NK-92 (cell line): ENCODE data around the gene KRTAP1-1.
"Not testable (repeated sequence)": the region's sequence is repeated elsewhere in the genome, so short reads cannot be mapped to it uniquely, and the experiment has no call there.

Experiments
- DNase-seq: peaks from one replicate; lab custom pipeline; 2025; ENCODE audit not compliant: unreplicated experiment; lab: John Stamatoyannopoulos, UW

Gene KRTAP1-1

GRCh38 chr17:41040783-41041571 is at the start of gene KRTAP1-1:
KRTAP1-1 (minus strand) TSS chr17:41041450; CDS start chr17:41041397, 53 bp downstream.
- not testable (repeated sequence) for DNase-seq

GRCh38 chr17:41088760-41089352 is 47.6 kb upstream of the KRTAP1-1 start:
- DNase-seq = not testable (repeated sequence)

- not testable (repeated sequence) for DNase-seq
These were observed 43.0 kb upstream of the KRTAP1-1 start, which contains the start of gene KRTAP4-7 for GRCh38 chr17:41084100-41084856. KRTAP4-7 (plus strand) TSS chr17:41084150; CDS start chr17:41084207, 57 bp downstream.

GRCh38 chr17:41083427-41083826 is 42.2 kb upstream of the KRTAP1-1 start:
- DNase-seq = not testable (repeated sequence)

- no peak for DNase-seq
These were observed 41.4 kb upstream of the KRTAP1-1 start for GRCh38 chr17:41082626-41083025.

- no peak for DNase-seq
These were observed 35.5 kb upstream of the KRTAP1-1 start for GRCh38 chr17:41076788-41077187.

GRCh38 chr17:41073676-41074075 is 32.4 kb upstream of the KRTAP1-1 start:
- no peak for DNase-seq

GRCh38 chr17:41071606-41072360 is 30.5 kb upstream of the KRTAP1-1 start:
- DNase-seq = no peak

GRCh38 chr17:41069031-41069430 is 27.8 kb upstream of the KRTAP1-1 start:
- no peak for DNase-seq

GRCh38 chr17:41067281-41067680 is 26.0 kb upstream of the KRTAP1-1 start:
- DNase-seq = no peak

- no peak for DNase-seq
These were observed 24.8 kb upstream of the KRTAP1-1 start, which contains the start of gene KRTAP2-4 for GRCh38 chr17:41065829-41066624. KRTAP2-4 (minus strand) TSS chr17:41065879; CDS start chr17:41065845, 34 bp downstream.

GRCh38 chr17:41065016-41065689 is 23.9 kb upstream of the KRTAP1-1 start:
- DNase-seq = not testable (repeated sequence)

- no peak for DNase-seq
These were observed 23.1 kb upstream of the KRTAP1-1 start for GRCh38 chr17:41064301-41064700.

- no peak for DNase-seq
These were observed 22.2 kb upstream of the KRTAP1-1 start for GRCh38 chr17:41063449-41063848.

GRCh38 chr17:41061964-41062363 is 20.7 kb upstream of the KRTAP1-1 start:
- no peak for DNase-seq

GRCh38 chr17:41060052-41060604 is 18.9 kb upstream of the KRTAP1-1 start, which contains the start of gene KRTAP2-3:
KRTAP2-3 (minus strand) TSS chr17:41060114; CDS start chr17:41060050, 64 bp downstream.
- no peak for DNase-seq

- DNase-seq = not testable (repeated sequence)
These were observed 18.2 kb upstream of the KRTAP1-1 start for GRCh38 chr17:41059276-41060051.

GRCh38 chr17:41058741-41059140 is 17.5 kb upstream of the KRTAP1-1 start:
- DNase-seq = no peak
